Measurements from ENCODE around the gene GNPDA2.

The GNPDA2 gene

DNA sequence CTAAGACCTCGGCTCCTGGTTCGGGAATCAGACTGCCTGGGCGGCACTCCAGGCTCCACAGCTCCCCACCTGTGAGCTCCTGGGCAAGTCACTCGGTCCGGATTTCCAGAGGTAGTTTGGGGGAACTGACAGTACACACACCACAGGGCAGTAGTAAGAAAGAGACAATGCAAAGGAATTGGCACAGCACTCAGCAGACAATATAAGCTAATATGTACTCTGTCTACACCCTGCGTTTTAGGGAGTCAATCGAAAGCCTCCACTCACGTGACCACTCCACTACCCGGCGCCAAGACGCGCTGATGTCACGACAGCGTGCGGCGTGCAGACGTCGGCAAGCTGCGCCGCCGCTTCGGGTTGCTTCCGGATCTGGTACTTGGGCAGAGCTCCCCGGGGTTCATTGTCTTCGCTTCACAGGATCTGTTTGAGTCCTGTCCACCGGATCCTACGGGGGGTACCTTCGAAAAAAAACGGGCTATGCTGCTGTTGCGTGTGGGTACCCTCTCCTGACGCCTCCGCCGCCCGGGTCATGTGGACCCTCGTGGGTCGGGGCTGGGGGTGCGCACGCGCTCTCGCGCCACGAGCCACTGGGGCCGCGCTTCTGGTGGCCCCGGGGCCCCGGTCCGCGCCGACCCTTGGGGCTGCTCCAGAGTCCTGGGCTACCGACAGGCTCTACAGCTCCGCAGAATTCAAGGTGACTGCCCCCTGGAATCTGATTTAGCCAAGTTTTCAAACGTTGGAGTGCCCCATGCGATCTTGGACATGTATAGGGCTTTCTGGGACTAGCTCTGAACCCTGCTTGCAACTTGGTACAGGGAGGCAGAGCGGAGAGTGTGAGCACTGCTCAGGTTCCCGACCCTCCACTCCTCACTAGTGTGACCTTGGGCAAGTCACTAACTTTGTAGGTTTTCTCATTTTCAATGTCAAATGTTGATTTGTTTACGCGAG lies 48.0 kb downstream of the GNPDA2 start, which contains the start of gene GUF1:
TSS of gene GUF1 (plus strand) at position 327 of the 948 bp plus-strand sequence. CDS start at position 530, 203 bp downstream.
- peak; percentile 74 for DNase-seq (ENCODE audit: low read depth)

DNA sequence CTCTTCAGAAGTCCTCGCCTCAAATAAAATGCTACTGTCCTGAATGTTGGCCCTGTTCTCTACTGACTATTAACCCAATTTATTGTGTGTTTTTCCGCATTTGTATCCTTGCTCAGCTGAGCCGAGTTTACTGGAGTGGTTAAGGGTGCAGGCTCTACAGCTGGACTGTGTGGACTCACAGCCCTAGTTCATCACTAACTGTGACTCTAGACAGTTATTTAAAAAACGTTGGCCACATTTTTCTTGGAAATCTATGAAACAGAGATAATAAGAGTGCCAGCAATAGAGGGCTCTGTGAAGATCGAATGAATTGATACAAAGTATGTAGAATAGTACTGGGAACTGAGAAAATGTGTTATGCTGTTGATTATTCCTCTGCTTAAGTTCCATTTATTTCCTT lies 51.0 kb downstream of the GNPDA2 start:
- no peak for DNase-seq (ENCODE audit: low read depth)

DNA sequence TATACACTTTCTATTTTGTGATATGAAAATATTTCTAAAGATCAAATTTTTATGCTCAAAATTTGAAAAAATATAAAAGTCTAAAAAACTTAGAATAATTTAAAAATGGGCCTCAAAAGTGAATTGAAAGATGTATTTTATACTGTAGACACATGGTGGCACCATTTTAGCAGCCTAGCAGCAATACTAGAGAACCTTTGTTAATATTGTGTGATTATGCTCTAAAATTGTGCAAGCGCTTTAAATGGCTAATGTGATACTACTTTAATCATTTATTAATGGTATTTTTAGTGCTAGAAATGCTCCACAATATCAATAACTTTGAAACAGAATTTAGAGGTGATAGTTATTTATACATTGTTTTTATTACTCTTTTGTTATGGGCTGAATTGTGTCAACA lies 51.9 kb downstream of the GNPDA2 start:
- no peak for DNase-seq (ENCODE audit: low read depth)

DNA sequence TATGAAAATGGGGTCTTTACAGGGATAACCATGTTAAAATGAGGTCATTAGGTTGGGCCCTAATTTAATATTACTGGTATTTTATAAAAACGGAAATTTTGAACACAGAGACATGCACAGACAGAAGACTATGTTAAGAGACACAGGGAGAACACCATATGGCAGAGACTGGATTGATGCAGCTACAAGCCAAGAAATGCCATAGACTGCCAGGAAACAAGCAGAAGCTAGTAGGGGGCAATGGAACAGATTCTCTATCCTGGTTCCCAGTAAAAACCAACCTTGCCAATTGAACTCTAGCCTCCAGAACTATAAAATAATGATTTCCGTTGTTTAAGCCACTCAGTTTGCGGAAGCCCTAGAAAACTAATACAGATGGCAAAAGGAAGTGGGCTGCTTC lies 54.7 kb downstream of the GNPDA2 start:
- no peak for DNase-seq (ENCODE audit: low read depth)

DNA sequence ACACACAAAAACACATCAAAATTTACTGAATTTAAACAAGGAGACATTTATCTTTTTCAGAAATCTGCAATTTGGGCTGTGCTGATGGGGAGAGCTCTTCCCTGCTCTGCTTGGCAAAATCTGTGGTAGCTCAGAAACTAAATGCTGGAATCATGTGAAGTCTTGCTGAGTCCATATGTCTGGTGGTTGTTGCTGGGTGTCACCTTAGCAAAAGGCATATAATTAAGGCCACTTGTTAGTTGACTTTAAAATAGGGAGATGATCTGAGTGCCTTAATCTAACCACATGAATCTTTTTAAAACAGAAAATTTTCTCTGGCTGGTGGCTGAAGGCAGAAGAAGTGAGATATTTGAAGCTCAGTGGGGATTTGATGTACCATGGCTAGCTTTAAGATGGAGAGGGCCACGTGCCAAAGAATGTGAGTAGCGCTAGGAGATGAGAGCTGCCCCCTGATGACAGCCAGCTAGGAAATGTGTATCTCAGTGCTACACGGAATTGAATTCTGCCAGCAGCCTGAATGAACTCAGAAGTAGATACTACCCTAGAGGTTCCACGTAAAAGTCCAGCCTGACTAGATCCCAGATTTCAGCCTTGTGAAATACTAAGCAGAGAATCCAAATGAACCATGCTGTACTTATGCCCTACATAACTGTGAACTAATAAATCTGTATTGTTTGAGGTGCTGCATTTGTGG lies 55.7 kb downstream of the GNPDA2 start:
- no peak for DNase-seq (ENCODE audit: low read depth)

DNA sequence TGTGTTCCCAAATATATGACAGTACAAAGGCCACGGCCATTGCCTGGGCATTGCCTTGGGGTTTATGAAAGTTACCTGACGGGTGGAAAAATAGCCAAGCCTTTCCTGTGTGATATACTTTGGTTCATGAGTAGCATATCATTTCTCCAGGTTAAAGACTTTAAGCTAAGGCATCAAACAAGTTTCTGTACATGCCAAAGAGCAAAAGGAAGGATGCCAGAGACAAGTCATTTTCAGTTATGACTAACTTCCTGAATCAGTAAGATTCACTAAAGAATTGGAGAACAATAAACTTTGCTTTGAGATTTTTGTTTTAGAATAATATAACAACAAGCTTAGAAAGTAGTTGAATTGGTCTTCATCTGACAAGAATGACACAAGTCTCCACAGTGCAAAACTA lies 57.8 kb downstream of the GNPDA2 start:
- DNase-seq (ENCODE audit: low read depth): no peak

DNA sequence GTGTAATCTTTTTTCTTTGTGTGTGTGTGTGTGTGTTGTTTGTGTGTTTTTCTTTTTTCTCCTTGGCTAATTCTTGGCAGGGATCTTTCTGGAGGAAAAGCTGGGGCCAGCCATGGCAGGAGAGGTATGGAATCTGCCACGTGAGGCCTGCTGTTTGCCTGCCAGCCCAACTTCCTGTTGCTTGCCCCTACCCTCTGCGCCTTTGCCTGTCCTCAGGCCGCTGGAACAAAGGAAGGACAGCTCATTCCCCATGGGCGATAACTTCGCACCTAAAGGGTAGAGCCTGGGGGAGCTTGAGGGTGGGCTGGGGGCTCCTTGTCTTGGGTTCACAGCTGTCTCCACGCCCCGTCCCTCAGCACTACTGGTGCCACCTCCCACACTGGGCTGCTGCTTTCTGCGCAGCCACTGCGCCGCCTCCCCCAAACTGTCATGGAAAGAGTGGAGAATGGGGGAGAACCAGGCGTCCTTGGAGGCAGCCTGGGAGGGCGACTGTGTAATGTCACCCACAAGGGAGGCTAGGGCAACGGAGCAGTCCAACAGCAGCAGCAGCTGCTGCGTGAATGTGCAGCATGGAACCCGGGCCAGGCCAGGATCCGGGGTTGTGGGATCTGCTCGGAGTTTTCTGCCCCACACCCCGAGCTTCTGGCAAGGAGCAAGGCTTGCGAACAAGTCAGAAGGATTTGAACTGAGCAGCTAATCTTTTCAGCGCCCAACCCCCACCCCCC lies 62.7 kb downstream of the GNPDA2 start:
- no peak for DNase-seq (ENCODE audit: low read depth)

DNA sequence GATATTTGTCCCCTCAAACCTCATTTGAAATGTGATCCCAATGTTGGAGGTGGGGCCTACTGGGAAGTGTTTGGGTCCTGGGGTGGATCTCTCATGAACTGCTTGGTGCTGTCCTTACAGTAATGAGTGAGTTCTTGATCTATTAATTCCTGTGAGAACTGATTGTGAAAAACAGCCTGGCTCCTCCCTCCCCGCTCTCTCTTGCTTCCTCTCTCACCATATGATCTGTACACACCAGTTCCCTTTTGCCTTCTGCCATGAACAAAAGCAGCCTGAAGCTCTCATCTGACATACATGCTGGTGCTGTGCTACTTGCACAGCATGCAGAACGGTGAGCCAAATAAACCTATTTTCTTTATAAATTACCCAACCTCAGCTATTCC lies 63.7 kb downstream of the GNPDA2 start:
- DNase-seq (ENCODE audit: low read depth): no peak

DNA sequence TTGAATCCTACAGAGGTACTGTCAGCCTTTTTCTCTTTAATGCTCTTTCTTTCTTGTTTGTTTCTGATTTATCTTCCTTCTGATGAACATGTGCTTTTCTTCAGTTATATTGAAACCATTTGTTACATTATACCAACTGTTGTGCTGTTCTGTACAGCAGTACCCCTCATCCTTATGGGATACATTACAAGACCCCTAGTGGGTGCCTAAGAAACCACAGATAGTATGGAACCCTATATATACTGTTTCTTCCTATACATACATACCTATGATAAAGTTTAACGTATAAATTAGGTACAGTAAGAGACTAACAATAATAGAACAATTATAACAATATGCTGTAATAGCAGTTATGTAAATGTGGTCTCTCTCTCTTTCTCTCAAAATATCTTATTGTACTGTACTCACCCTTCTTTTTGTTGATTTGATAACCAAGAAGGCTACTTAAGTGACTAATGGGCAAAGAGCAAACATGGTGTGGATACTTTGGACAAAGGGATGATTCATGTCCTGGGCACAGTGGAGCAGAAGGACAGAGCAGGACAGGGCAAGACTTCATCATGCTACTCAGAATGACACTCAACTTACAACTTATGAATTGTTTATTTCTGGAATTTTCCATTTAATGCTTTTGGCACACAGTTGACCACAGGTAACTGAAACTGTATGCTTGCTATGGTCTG lies 64.3 kb downstream of the GNPDA2 start:
- DNase-seq (ENCODE audit: low read depth): no peak

DNA sequence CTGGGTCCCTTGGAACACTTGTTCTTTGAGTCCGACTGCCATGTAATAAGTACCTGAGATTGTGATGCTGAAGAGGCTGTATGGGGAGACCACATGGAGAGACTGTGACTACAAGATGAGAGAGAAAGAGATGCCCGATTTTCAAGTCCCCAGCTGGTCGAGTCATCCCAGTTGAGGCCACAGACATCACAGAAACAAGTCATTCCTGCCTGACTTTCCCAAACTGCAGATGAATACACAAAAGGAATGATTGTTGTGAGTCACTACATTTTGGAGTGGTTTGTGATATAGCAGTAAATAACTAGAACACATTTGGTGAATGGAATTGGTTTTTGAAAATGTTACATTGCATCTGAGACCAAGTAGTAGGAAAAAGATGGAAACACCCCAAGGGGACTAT lies 66.0 kb downstream of the GNPDA2 start:
- DNase-seq (ENCODE audit: low read depth): no peak

DNA sequence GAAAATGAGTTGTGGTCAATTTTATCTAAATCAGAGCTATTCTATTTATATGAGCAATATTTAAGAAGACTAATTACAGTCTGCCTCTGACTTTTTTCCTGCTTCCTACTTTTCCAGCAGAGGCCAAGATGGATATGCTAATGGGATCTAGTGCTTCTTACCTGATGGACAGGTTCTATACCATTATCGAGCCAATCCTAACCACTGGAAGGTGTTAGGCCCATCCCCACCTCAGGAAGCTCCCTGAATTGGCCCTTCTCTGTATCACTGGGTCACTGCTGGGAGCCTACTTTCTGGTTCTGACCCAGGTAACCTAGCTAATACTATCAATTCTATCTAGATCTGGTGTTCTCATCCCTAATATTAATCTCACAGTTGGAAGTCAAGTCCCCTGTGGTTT lies 74.4 kb downstream of the GNPDA2 start:
- DNase-seq (ENCODE audit: low read depth): no peak

All from HS-27A (cell line).